ENCODE data around the gene RIMKLA.

DNA sequence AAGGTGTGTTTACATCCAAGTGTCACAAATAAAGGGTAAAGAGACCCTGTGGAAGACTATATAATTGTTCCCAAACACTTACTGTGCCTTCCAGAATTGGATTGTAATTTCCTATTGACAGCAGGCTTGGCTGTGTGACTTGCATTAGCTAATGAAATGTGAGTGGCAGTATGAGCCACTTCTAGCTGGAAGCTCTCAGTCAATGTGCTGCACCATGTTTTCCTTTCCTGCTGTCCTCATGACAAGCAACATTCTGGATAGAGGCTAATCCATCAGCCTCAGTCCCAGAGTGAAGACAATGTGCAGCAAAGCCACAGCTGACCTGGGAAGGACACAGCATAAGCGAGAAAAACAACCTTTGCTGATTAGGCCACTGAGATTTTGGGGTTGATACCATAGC, 39.7 kb upstream of the RIMKLA start:
- TF ChIP-seq, protein P1, sequence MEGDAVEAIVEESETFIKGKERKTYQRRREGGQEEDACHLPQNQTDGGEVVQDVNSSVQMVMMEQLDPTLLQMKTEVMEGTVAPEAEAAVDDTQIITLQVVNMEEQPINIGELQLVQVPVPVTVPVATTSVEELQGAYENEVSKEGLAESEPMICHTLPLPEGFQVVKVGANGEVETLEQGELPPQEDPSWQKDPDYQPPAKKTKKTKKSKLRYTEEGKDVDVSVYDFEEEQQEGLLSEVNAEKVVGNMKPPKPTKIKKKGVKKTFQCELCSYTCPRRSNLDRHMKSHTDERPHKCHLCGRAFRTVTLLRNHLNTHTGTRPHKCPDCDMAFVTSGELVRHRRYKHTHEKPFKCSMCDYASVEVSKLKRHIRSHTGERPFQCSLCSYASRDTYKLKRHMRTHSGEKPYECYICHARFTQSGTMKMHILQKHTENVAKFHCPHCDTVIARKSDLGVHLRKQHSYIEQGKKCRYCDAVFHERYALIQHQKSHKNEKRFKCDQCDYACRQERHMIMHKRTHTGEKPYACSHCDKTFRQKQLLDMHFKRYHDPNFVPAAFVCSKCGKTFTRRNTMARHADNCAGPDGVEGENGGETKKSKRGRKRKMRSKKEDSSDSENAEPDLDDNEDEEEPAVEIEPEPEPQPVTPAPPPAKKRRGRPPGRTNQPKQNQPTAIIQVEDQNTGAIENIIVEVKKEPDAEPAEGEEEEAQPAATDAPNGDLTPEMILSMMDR (IDR thresholded peaks at IDR 0.05), result no peak
- TF ChIP-seq EZH2 (IDR thresholded peaks at IDR 0.05; ENCODE audit: borderline replicate concordance, insufficient read depth, low read depth, low read length, poor library complexity, severe bottlenecking), result no peak
